ENCODE results near the gene CDC14A. TPM values are rescaled to one million over a fixed set of nuclear protein-coding genes. Genes with fewer than 3 reads are reported as not detected.

The CDC14A gene
- total and polyA plus RNA-seq, 2 of the 8 experiments (the other 6 are each of a cell fraction or from before 2014, with no cell fraction given) = 3.2 to 8.9 TPM

DNA sequence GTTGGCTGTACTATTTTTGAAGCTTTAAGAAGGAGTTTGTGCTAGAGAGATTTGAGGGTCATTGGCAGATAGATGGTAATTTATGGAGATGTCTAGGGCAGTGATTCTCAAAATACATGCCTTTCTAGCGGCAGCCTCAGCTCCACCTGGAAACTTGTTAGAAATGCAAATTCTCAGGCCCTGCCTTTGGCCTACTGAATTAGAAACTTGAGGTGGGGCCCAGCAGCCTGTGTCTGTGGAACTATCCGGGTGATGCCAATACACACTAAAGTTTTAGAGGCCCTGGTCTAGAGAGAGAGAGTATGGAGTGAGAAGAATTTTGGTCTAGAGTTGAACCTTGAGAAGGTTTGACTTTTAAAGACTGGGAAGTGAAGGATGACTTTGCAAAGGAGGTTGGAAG lies 82.5 kb downstream of the CDC14A start:
- Histone ChIP-seq H4K5ac (ENCODE audit: insufficient read length, low read depth, low read length) (no peak overlapping the region), H3K18ac (ENCODE audit: extremely low read depth, low read length) (no peak overlapping the region), H2BK5ac (ENCODE audit: low read depth, low read length) (no peak overlapping the region), H3K4ac (replicated peaks; ENCODE audit: insufficient read length, low read depth, low read length) (no peak overlapping the region), H2BK12ac (ENCODE audit: low read depth, low read length) (no peak overlapping the region), H4K20me1 (replicated peaks in 1 of 2; ENCODE audit: control insufficient read depth in 1 of 2, insufficient read depth in 2 of 2, low read length in 2 of 2) (no peaks in the 10 kb centered on the region), H3K27me3 (replicated peaks in 1 of 4; ENCODE audit: control insufficient read depth in 3 of 4, extremely low read depth in 1 of 4, insufficient read depth in 3 of 4, low read length in 3 of 4) (no peaks in the 10 kb centered on the region), H3K4me3 (ENCODE audit: extremely low read depth in 1 of 4, insufficient read depth in 2 of 4, low read depth in 3 of 4, low read length in 4 of 4) (no peak overlapping the region), H2BK20ac (ENCODE audit: low read length) (no peak overlapping the region), H3K14ac (ENCODE audit: insufficient read length) (no peak overlapping the region), H2BK120ac (replicated peaks; ENCODE audit: low read depth, low read length) (no peak overlapping the region), H3K79me1 (ENCODE audit: low read depth, low read length) (no peaks in the 10 kb centered on the region), H2AFZ (ENCODE audit: low read length) (no peak overlapping the region), H4K91ac (replicated peaks; ENCODE audit: insufficient read length, low read length) (no peak overlapping the region), H2AK5ac (ENCODE audit: low read depth, low read length) (no peak overlapping the region), H3K27ac (ENCODE audit: low read depth, low read length) (no peak overlapping the region), H3K4me2 (ENCODE audit: insufficient read depth in 1 of 2, low read depth in 2 of 2, low read length in 2 of 2) (no peak overlapping the region), H3K4me1 (replicated peaks in 1 of 4; ENCODE audit: control insufficient read depth in 3 of 4, insufficient read depth in 4 of 4, low read length in 3 of 4) (peaks cover 0 to 14% (median 2%) of the 10 kb centered on the region in 4 experiments; a peak in 6 of 7 replicates), H3K23ac (ENCODE audit: insufficient read length) (no peak overlapping the region), H3K56ac (replicated peaks; ENCODE audit: insufficient read length, low read depth, low read length) (no peak overlapping the region), H3K9ac (replicated peaks in 1 of 4; ENCODE audit: extremely low read depth in 1 of 4, low read depth in 3 of 4, low read length in 3 of 4) (no peak overlapping the region), H2BK15ac (ENCODE audit: low read length) (no peak overlapping the region), H3K23me2 (ENCODE audit: low read depth, low read length) (no peaks in the 10 kb centered on the region), H3K79me2 (ENCODE audit: control insufficient read depth in 1 of 2, insufficient read depth in 2 of 2, low read length in 2 of 2) (no peaks in the 10 kb centered on the region; a peak in 2 of 4 replicates), H3K36me3 (ENCODE audit: control insufficient read depth in 2 of 4, insufficient read depth in 4 of 4, low read length in 3 of 4) (no peaks in the 10 kb centered on the region), H4K8ac (ENCODE audit: extremely low read depth, insufficient read depth, low read length) (no peak overlapping the region), H3K9me3 (ENCODE audit: insufficient read depth in 2 of 2, low read depth in 1 of 2, low read length in 1 of 2) (no peaks in the 10 kb centered on the region)
- TF ChIP-seq TAF1 (IDR thresholded peaks at IDR 0.05; ENCODE audit: low read depth, low read length) = no peak
- TF ChIP-seq BRCA1 (IDR thresholded peaks at IDR 0.05; ENCODE audit: low read depth, low read length) = no peak
- no peak for TF ChIP-seq SAP30 (IDR thresholded peaks at IDR 0.05; ENCODE audit: insufficient read depth, insufficient replicate concordance, low read length)
- no peak for TF ChIP-seq CREB1 (IDR thresholded peaks at IDR 0.05)
- no peak for TF ChIP-seq SP4 (IDR thresholded peaks at IDR 0.05; ENCODE audit: low read length)
- TF ChIP-seq ASH2L (IDR thresholded peaks at IDR 0.05; ENCODE audit: low read length) = no peak
- DNase-seq (ENCODE audit: low read depth in 1 of 2, low spot score in 2 of 2) = no peak
- 55% methylated on average over 2 of the region's 2 CpGs; no CpG with 5 or more reads in 1 of the 2 experiments for WGBS, 2 experiments (ENCODE audit: extremely low coverage in 1 of 2, insufficient coverage in 1 of 2, insufficient read length in 1 of 2, insufficient replicate concordance in 2 of 2, low coverage in 1 of 2, low lambda C conversion rate in 2 of 2, missing lambda C conversion rate in 1 of 2)
- FAIRE-seq = no peak
- CTCF ChIA-PET (ENCODE audit: partially characterized antibody) = interaction anchor here (0.9 to 5.1 kb wide), 5 partner anchors 11 to 27 kb away, joined by 3 to 30 read pairs (median 3); no protein-coding TSS in a partner anchor
- POLR2A ChIA-PET (ENCODE audit: partially characterized antibody) = interaction anchor here (1.2 kb wide), 1 partner anchor 27 kb away, joined by 3 read pairs; no protein-coding TSS in a partner anchor

All from H1 (cell line).